OCI-M1 (cell line): Measurements from ENCODE around the gene POU2AF2.
"Not testable (repeated sequence)": the region's sequence is repeated elsewhere in the genome, so short reads cannot be mapped to it uniquely, and the experiment has no call there.

Experiments
- DNase-seq: peaks from one replicate; lab custom pipeline; 2025; lab: John Stamatoyannopoulos, UW

The POU2AF2 gene

DNA sequence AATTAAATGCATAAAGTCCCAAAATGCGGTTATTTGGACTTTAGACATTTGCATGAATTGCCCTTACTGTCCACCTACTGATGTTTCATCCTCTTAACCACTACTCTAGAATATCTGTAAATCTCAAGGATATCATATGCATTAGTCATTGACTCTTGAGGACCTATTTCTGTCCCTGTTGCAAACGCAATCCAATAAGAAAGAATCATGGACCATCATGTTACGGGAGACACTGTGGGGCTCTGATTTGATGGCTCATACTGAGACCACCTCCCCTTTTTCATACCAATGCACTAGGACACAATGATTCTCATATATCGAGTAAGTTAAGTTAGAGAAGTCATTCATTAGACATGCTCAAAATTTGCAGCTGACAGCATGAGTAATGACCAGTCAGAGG, 14.4 kb downstream of the POU2AF2 start:
- DNase-seq = no peak

DNA sequence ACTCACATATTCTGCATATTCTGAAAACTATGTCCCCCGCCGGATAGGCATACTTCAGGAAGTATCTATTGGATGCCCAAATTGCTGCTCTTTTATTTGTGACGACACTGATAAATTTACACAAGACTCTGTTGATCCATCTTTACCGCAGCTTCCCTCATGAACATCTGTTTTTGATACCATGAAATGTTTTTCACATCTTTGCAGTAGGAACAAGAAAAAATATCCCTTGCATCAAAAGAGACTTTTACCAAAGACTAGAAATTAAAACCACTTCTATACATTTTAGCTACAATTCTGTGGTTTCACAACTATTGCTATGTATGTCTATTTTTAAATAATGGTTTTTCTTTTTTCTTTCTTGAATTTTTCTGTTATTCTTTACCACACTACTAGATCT, 15.3 kb downstream of the POU2AF2 start:
- no peak for DNase-seq

DNA sequence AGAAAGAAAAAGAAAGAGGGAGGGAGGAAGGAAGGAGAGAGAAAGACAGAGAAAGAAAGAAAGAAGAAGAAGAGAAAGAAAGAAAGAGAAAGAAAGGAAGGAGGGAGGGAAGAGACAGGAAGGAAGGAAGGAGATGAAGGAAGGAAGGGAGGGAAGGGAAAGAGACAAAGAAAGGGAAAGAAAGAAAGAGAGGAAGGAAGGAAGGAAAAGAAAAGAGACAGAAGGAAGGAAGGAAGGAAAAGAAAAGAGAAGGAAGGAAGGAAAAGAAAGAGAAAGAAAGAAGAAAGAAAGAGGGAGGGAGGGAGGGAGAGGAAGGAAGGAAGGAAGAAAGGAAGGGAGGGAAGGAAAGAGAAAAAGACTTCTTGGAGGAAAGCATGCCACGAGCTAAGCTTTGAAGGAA, 19.1 kb downstream of the POU2AF2 start:
- no peak for DNase-seq

DNA sequence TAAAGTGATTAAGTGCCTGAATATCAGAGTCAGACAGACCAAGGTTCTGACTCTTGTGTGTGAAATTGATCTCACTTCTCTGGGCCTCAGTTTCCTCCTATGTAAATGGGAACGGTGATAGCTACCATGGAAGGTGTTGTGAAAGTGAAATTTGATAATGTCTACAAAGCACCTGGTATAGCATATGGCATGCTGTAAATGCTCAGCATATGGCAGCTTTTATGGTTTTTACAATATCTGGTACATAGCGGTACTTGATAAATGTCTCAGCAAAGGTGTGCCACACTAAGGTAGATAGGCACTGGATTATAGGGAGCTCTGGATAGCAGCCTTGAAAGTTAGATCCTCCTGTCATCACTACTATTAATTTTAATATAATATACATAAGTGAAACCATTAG, 19.9 kb downstream of the POU2AF2 start:
- no peak for DNase-seq

- not testable (repeated sequence) for DNase-seq
These were observed 22.8 kb downstream of the POU2AF2 start for GRCh38 chr11:111268303-111268702.

DNA sequence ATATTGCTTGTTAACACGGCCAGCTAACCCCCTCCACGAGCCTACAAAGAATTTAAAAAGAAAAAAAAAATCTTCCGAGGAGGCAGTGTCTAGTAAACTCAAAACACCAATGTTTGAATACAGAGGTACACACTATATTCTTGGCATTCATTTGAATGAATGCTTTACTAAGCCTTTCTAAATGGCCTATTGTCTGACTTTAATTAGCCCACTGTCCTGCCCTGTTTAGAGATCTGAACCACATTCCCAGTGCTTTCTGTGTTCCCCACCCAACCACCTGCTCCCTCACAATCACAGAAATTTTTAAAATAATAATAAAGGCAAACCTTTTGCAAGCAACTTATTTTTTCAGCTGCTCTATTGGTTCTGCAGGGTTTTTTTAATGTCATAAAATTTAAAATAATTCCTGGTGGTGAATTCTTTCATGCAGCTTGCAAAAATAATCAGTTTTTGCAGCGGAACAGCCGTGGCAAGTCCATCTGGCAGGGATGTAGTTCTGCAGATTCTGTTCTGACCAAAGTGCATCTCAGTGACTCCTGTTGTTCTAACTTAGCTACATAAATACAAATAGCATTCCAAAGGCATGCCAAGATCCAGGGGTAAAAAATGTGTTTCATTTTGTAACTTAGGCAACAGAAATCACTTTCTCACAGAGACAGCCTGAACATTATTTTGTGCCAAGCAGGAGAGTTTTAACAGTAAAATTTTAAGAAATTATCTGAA, 23.8 kb downstream of the POU2AF2 start:
- DNase-seq = no peak

DNA sequence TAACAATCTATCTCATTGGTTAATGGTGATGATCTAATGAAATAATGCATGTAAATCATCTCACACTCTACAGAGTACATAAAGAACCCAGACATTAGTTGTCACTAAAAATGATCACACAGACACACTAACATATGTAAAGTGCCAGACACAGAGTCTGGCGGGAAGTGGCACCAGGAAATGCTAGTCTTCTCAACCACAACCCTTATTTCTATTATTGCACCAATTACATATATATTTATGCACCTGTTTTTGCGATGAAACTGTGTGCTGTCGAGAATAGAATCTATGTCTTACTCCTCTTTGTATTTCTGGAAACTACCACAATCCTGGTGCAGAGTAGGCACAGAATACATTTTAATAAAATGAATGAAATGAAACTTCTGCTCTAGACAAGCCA, 26.9 kb downstream of the POU2AF2 start:
- no peak for DNase-seq

- DNase-seq = no peak
These were observed 37.1 kb downstream of the POU2AF2 start for GRCh38 chr11:111282562-111283075.

DNA sequence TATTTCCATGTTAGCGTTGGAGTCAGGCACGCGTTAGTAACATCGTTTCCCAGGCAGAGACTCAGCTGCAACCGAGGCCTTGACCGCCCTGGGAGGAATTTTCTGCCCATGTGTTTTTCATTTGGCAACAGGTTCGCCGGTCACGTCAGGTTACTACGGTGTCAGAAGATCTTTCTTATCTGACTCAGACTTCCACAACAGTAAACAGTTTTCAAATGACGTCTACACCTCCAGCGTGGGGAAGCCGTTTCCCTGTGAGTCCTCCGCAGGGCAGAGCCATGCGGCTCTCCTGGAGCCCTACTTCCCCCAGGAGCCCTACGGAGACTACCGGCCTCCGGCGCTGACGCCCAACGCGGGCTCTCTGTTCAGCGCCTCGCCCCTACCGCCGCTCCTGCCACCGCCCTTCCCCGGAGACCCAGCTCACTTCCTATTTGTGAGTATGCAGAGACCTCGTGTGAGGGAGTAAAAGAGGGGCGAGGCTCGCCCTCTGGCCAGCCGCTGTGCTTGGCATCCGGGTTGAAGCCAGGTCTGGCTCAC, 38.5 kb downstream of the POU2AF2 start:
- no peak for DNase-seq

DNA sequence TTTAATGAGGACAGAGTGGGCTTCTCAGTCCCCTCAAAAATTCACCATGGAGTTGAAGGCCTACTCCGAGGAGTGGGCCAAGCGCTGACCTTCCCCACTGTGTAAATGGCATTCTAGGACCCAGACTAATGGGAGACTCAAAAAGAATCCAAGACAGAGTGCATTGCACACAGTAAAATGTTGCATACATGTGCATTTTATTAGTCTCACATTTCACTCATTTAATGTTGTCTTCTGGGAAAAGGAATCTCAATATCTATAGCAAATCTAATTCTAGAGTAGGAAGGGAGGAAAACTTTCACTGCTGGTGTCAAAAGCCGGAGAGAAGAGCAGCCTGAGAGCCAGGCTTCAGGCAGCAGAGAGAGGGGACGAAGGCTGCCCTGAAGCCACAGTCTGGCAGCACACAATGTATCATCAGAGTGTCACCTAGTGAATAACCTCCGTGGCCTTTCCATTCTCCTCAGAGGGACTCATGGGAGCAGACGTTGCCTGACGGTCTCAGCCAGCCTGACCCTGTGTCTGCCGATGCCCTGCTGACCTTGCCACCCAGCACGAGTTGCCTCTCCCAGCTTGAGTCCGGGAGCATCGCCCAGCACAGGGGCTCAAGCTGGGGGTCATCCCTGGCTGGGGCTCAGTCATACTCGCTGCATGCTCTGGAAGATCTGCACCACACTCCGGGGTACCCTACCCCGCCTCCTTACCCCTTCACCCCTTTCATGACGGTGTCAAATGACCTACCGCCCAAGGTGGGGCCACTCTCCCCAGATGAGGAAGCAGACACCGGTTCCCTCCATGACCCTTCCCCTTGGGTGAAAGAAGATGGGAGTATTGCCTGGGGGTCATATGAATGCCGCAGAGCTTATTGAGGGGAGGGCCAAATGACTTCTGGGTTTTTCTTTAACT, 39.9 kb downstream of the POU2AF2 start:
- no peak for DNase-seq

DNA sequence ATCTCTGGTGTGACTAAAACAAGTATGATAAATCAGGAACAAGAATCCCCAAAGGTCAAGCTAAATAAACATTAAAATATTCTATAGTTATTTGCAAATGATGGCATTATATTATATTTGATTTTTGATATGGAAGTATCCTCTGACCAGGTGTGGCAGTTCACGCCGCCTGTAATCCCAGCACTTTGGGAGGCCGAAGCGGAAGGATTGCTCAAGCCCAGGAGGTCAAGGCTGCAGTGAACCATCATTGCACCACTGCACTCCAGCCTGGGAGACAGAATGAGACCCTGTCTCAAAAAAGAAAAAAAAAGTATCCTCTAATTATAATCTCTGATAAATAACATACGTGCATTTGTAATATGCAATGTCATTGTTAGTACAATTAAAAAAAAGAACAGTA, 46.2 kb downstream of the POU2AF2 start:
- DNase-seq = no peak

DNA sequence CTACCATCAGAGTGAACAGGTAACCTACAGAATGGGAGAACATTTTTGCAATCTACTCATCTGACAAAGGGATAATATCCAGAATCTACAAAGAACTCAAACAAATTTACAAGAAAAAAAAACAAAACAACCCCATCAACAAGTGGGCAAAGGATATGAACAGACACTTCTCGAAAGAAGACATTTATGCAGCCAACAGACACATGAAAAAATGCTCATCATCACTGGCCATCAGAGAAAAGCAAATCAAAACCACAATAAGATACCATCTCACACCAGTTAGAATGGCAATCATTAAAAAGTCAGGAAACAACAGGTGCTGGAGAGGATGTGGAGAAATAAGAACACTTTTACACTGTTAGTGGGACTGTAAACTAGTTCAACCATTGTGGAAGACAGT, 46.9 kb downstream of the POU2AF2 start:
- DNase-seq = not testable (repeated sequence)

DNA sequence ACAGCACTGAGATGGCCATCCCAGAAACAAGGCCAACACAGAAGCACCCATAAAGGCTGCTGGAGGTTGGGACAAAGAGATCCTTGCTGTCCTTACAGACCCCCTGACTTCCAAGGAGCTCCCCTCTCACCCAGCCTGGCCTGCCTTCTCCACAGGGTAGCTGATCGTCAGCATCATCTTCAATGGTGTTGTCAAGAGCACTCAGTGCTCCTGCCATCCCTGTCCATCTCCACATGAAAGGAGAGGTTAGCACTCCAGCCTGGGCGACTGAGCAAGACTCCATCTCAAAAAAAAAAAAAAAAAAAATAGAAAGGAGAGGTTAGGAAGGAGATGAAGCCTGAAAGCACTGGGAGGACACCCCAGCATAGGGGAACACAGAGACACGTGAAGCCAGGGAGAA, 50.7 kb downstream of the POU2AF2 start:
- DNase-seq = no peak

DNA sequence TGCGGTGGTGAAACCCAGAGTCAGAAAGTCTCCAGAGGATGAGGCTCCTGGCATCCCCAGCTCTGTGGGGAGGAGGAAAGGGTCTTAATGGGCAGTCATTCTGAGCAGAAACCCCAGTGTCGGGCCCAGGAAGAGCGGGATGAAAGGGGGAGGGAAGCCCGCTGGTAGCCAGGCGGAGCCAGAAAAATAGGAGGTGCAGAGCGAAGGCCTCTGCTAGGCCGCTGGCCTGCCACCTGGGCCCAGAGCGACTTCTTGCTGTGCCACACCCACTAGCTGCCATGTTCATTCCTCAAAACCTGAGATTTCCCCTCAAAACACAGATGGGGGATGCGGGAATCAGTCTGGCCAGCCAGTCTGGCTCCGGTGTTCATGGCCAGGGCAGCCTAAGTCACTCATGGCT, 52.2 kb downstream of the POU2AF2 start:
- DNase-seq = no peak

GRCh38 chr11:111298413-111299100, 53.0 kb downstream of the POU2AF2 start, which contains the start of gene POU2AF3:
POU2AF3 (plus strand) TSS chr11:111298546; CDS start chr11:111298582, 36 bp downstream.
- no peak for DNase-seq

GRCh38 chr11:111299101-111300026, 53.8 kb downstream of the POU2AF2 start:
- no peak for DNase-seq

DNA sequence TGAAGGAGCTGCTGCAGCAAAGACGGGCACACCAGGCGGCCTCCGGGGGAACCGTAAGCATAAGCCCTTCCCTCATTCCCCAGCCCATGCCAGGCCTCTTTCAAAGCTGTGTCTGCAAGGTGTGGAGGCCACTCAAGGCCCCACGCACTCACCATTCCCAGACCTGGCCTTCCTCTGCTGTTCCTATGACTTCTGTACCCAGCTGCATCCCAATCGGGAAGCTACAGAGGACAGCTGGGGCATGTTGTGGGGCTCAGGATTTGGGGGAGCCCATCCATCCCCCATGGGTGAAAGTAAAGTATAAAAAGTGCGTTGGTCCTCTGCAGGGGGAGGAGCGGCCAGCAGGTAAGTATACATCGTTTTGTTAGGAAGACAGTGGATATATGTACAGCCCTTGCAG, 55.0 kb downstream of the POU2AF2 start:
- no peak for DNase-seq

- no peak for DNase-seq
These were observed 55.7 kb downstream of the POU2AF2 start for GRCh38 chr11:111301004-111301841.

GRCh38 chr11:111301842-111302118, 56.3 kb downstream of the POU2AF2 start:
- no peak for DNase-seq

DNA sequence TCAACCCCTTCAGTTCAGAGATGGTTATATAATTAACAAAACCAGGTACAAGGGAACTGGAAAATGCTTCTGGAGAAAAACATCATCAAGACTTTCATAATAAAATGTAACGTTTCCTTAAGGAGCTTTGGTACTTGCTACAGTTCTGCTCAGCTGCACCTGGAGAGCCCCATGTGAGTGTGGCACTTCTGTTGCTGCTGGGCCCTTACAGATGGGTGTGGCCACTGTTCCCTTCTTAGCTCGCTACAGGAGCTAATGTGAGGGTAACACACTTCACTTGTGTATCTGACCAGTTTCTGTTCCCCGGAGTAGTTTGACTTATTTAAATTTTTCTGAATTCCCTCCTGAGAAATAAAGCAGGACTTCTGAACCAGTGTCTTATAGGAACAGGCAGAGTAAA, 56.8 kb downstream of the POU2AF2 start:
- no peak for DNase-seq
